ENCODE results near the gene EVX1. TPM values are rescaled to one million over a fixed set of nuclear protein-coding genes. Genes with fewer than 3 reads are reported as not detected.

EVX1 gene
- polyA plus RNA-seq (2013): not detected

DNA sequence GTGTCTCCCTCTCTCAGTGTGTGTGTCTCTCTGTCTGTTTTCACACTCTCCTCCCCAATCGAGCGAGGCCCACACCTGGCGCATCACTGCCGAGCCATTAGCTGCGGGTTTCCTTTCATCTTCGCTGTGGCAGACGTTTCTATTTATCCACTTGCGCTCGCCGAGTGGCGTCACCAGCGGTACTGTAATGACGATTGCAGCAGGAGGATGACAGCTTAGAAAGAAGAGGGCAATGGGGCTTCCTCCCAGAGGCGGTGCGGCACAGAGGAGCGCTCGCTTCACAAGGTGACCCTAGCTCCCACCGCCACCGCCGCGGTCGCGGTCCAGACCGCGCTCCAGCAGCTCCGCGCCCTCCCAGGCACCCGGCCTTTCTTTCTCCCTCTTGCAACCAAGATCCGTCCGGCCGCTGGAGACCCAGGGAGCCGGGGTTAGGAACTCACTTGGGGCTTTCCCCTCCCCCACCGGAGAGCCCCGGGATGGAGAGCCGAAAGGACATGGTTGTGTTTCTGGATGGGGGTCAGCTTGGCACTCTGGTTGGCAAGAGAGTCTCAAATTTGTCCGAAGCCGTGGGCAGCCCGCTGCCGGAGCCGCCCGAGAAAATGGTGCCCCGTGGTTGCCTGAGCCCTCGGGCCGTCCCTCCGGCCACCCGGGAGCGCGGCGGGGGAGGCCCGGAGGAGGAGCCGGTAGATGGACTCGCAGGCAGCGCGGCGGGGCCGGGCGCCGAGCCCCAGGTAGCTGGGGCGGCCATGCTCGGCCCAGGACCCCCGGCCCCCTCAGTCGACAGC lies at the start of gene EVX1:
Gene EVX1 (plus strand): TSS at position 248 of the 785 bp plus-strand sequence. CDS start 229 bp downstream, at position 477.
- no peak within 1 kb of the TSS for H3K27ac ChIP-seq (ENCODE audit: insufficient read depth in 1 of 2, low read depth in 1 of 2, low read length in 2 of 2, poor library complexity in 1 of 2, severe bottlenecking in 2 of 2)
- H3K27me3 ChIP-seq (replicated peaks in 2 of 5; ENCODE audit: control insufficient read depth in 4 of 5, insufficient read depth in 5 of 5, low read length in 4 of 5): peaks cover 13 to 100% (median 68%) of the 10 kb centered on the region in 5 experiments
- peaks cover 0 to 34% (median 24%) of the 10 kb centered on the region in 4 experiments for H3K4me1 ChIP-seq (ENCODE audit: control extremely low read depth in 1 of 4, control insufficient read depth in 4 of 4, insufficient read depth in 4 of 4, low read length in 3 of 4)
- ChIA-PET CTCF (interaction anchor here (0.7 to 1.7 kb wide), 4 partner anchors 10 to 32 kb away, joined by 3 to 5 read pairs (median 3); no protein-coding TSS in a partner anchor), POLR2A (no interaction called here)
- 4% methylated on average over 49 of the region's 62 CpGs for WGBS (ENCODE audit: insufficient coverage)
- H3K9me3 ChIP-seq (ENCODE audit: control extremely low read depth in 1 of 5, control insufficient read depth in 4 of 5, insufficient read depth in 2 of 5, low read depth in 1 of 5, low read length in 4 of 5): no peaks in the 10 kb centered on the region
- peak within 1 kb of the TSS in 1 of 7 experiments; percentile 6 for H3K4me3 ChIP-seq (ENCODE audit: control insufficient read depth in 1 of 7, extremely low read depth in 1 of 7, insufficient read depth in 4 of 7, low read depth in 2 of 7, low read length in 6 of 7)
- no peaks in the 10 kb centered on the region for H3K36me3 ChIP-seq (ENCODE audit: control insufficient read depth in 4 of 4, insufficient read depth in 4 of 4, low read length in 3 of 4)
- peak in 2 of 3 donors; percentile 46 to 50 for DNase-seq

DNA sequence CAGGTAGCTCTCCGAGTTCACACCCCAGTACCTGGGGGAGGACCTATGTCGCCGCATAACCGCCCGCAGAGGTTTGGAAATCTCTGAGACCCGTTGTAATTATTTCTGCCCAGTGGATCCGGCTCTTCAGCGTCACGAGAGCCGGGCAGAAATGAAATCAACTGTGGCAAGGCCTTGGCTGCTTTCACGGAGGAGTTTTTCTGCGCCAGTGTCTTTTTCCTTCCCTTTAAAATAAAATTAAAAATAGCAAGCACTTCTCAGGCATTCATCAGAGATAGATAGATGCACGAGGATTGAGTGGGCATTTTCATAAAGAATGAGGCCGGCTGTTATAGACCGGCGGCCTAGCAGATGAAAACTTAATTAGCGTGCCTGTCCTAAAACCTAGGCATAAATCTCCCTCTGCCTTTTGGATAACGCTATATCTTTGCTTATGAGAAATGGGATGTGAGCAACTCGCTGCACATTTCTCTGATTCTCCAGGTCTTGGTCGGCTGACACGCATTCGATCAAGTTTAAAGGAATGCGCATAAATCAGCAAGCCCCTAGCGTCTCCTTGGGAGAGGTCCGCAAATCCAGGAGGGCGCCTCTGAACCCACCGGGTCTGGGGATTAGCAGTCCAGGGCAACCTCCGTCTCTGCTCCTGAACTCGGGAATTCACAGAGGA lies 49.1 kb upstream of the EVX1 start:
- peaks cover 40 to 100% (median 78%) of the 10 kb centered on the region in 5 experiments for H3K27me3 ChIP-seq (replicated peaks in 2 of 5; ENCODE audit: control insufficient read depth in 4 of 5, insufficient read depth in 5 of 5, low read length in 4 of 5)
- DNase-seq: no peak
- H3K4me3 ChIP-seq (ENCODE audit: control insufficient read depth in 1 of 7, extremely low read depth in 1 of 7, insufficient read depth in 4 of 7, low read depth in 2 of 7, low read length in 6 of 7): peak overlapping the region in 1 of 7 experiments; percentile 56
- ChIA-PET CTCF (interaction anchor here (1.9 kb wide), 1 partner anchor 16 kb away, joined by 6 read pairs; no protein-coding TSS in a partner anchor), POLR2A (no interaction called here)
- peaks cover 0 to 31% (median 28%) of the 10 kb centered on the region in 4 experiments for H3K4me1 ChIP-seq (ENCODE audit: control extremely low read depth in 1 of 4, control insufficient read depth in 4 of 4, insufficient read depth in 4 of 4, low read length in 3 of 4)
- H3K36me3 ChIP-seq (ENCODE audit: control insufficient read depth in 4 of 4, insufficient read depth in 4 of 4, low read length in 3 of 4): no peaks in the 10 kb centered on the region
- H3K9me3 ChIP-seq (ENCODE audit: control extremely low read depth in 1 of 5, control insufficient read depth in 4 of 5, insufficient read depth in 2 of 5, low read depth in 1 of 5, low read length in 4 of 5): no peaks in the 10 kb centered on the region
- no peak overlapping the region for H3K27ac ChIP-seq (ENCODE audit: insufficient read depth in 1 of 2, low read depth in 1 of 2, low read length in 2 of 2, poor library complexity in 1 of 2, severe bottlenecking in 2 of 2)
- 11% methylated on average over 26 of the region's 29 CpGs for WGBS (ENCODE audit: insufficient coverage)

DNA sequence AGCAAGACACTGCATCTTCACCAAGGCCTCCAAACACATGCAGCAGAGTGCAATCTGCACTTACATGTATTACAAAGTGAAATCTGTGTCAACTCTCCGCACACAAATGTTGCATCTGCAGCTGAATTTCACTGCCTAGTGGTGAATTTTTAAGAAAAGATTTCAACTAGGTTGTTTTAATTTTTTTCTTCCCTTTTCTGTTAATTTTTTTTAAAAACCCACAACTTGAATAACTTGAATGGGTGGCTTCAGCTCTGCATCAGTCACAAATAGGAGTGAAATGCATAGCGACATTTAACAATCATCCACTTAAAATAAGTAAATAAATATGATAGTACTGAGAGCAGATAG lies 48.6 kb upstream of the EVX1 start:
- WGBS (ENCODE audit: insufficient coverage): 20% methylated on average over 1 of the region's 2 CpGs
- peaks cover 40 to 100% (median 80%) of the 10 kb centered on the region in 5 experiments for H3K27me3 ChIP-seq (replicated peaks in 2 of 5; ENCODE audit: control insufficient read depth in 4 of 5, insufficient read depth in 5 of 5, low read length in 4 of 5)
- CTCF ChIA-PET: interaction anchor here (1.2 to 1.9 kb wide), 3 partner anchors 9 to 591 kb away, joined by 3 to 6 read pairs (median 4); no protein-coding TSS in a partner anchor

DNA sequence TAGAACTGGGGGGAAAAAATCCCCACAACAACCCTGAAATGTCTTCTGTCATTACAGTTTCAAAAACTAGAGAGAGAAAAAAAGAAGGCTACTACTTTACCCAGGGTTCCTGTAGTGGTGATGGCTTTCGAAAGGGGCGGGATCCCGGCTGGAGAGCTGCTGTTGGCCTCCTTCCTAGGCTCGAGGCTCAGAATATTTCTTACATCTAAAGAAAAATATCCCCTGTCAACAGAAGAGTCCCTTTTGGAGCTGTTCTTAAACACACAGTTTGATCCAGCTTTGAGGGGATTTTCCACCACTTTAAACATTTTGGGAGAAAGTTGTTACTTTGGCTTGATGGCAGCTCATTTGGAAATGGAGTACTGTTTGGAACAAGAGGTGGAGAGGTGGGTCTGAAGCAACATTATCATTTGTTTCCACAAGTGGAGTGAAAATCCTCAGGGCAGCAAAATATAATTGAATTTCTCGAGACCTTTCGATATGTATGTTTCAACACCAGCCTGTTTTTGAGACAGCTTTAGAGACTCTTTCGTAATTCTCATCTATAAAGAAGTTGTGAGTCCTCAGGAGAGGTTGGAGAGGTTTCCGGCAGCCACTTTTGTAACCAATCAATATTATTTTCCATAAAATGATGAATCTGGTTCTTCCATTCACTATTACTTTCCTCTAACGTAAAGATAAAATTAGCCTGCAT lies 47.8 kb upstream of the EVX1 start:
- Histone ChIP-seq H3K4me3 (ENCODE audit: control insufficient read depth in 1 of 7, extremely low read depth in 1 of 7, insufficient read depth in 4 of 7, low read depth in 2 of 7, low read length in 6 of 7) (no peak overlapping the region), H3K27me3 (replicated peaks in 2 of 5; ENCODE audit: control insufficient read depth in 4 of 5, insufficient read depth in 5 of 5, low read length in 4 of 5) (peaks cover 40 to 99% (median 75%) of the 10 kb centered on the region in 5 experiments), H3K4me1 (ENCODE audit: control extremely low read depth in 1 of 4, control insufficient read depth in 4 of 4, insufficient read depth in 4 of 4, low read length in 3 of 4) (peaks cover 0 to 32% (median 23%) of the 10 kb centered on the region in 4 experiments), H3K27ac (ENCODE audit: insufficient read depth in 1 of 2, low read depth in 1 of 2, low read length in 2 of 2, poor library complexity in 1 of 2, severe bottlenecking in 2 of 2) (no peak overlapping the region), H3K36me3 (ENCODE audit: control insufficient read depth in 4 of 4, insufficient read depth in 4 of 4, low read length in 3 of 4) (no peaks in the 10 kb centered on the region), H3K9me3 (ENCODE audit: control extremely low read depth in 1 of 5, control insufficient read depth in 4 of 5, insufficient read depth in 2 of 5, low read depth in 1 of 5, low read length in 4 of 5) (no peaks in the 10 kb centered on the region)
- ChIA-PET POLR2A (no interaction called here), CTCF (interaction anchor here (0.7 to 2.5 kb wide), 15 partner anchors 8 to 826 kb away, joined by 3 to 38 read pairs (median 4); no protein-coding TSS in a partner anchor)
- WGBS (ENCODE audit: insufficient coverage): 48% methylated on average over 4 of the region's 9 CpGs
- DNase-seq: no peak

More for the DNA sequence above, 48.6 kb upstream of the EVX1 start:
- peaks cover 0 to 29% (median 25%) of the 10 kb centered on the region in 4 experiments for H3K4me1 ChIP-seq (ENCODE audit: control extremely low read depth in 1 of 4, control insufficient read depth in 4 of 4, insufficient read depth in 4 of 4, low read length in 3 of 4)
- no peak overlapping the region for H3K27ac ChIP-seq (ENCODE audit: insufficient read depth in 1 of 2, low read depth in 1 of 2, low read length in 2 of 2, poor library complexity in 1 of 2, severe bottlenecking in 2 of 2)
- no peaks in the 10 kb centered on the region for H3K36me3 ChIP-seq (ENCODE audit: control insufficient read depth in 4 of 4, insufficient read depth in 4 of 4, low read length in 3 of 4)
- POLR2A ChIA-PET: no interaction called here
- H3K4me3 ChIP-seq (ENCODE audit: control insufficient read depth in 1 of 7, extremely low read depth in 1 of 7, insufficient read depth in 4 of 7, low read depth in 2 of 7, low read length in 6 of 7): no peak overlapping the region
- DNase-seq: peak in 1 of 3 donors; percentile 46
- no peaks in the 10 kb centered on the region for H3K9me3 ChIP-seq (ENCODE audit: control extremely low read depth in 1 of 5, control insufficient read depth in 4 of 5, insufficient read depth in 2 of 5, low read depth in 1 of 5, low read length in 4 of 5)

DNA sequence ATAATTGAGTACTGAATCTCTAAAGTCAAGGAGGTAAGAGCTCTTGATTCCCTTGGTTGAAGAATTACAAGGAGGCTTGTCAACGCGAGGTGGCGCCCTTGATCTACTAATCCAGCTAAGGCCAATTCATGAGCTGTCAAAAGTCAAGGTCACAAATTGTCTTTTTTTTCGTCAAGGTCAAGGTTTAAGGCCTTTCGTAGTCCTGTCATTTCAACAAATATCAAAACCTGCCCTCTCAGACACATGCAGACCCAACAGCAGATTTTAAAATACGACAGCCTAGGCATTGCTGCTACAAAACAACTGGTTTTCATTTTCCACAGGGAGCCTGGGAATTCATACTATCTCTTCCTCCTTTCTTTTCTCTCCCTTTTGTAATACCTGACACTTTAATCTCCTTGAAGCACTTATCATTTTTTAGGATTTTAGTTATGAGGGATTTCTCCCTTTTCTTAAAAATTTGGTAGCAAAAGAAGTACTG lies 46.3 kb upstream of the EVX1 start:
- WGBS (ENCODE audit: insufficient coverage): 2% methylated on average over 6 of the region's 6 CpGs
- Histone ChIP-seq H3K27me3 (replicated peaks in 2 of 5; ENCODE audit: control insufficient read depth in 4 of 5, insufficient read depth in 5 of 5, low read length in 4 of 5) (peaks cover 42 to 99% (median 72%) of the 10 kb centered on the region in 5 experiments), H3K9me3 (ENCODE audit: control extremely low read depth in 1 of 5, control insufficient read depth in 4 of 5, insufficient read depth in 2 of 5, low read depth in 1 of 5, low read length in 4 of 5) (no peaks in the 10 kb centered on the region), H3K27ac (ENCODE audit: insufficient read depth in 1 of 2, low read depth in 1 of 2, low read length in 2 of 2, poor library complexity in 1 of 2, severe bottlenecking in 2 of 2) (no peak overlapping the region), H3K4me1 (ENCODE audit: control extremely low read depth in 1 of 4, control insufficient read depth in 4 of 4, insufficient read depth in 4 of 4, low read length in 3 of 4) (peaks cover 0 to 47% (median 36%) of the 10 kb centered on the region in 4 experiments), H3K4me3 (ENCODE audit: control insufficient read depth in 1 of 7, extremely low read depth in 1 of 7, insufficient read depth in 4 of 7, low read depth in 2 of 7, low read length in 6 of 7) (no peak overlapping the region), H3K36me3 (ENCODE audit: control insufficient read depth in 4 of 4, insufficient read depth in 4 of 4, low read length in 3 of 4) (no peaks in the 10 kb centered on the region)
- ChIA-PET CTCF (interaction anchor here (0.6 to 2.5 kb wide), 29 partner anchors 10 to 901 kb away, joined by 3 to 38 read pairs (median 4); no protein-coding TSS in a partner anchor), POLR2A (interaction anchor here (0.5 kb wide), 1 partner anchor 1004 kb away, joined by 3 read pairs; no protein-coding TSS in a partner anchor)
- peak; percentile 83 to 90 (median 89) for DNase-seq

DNA sequence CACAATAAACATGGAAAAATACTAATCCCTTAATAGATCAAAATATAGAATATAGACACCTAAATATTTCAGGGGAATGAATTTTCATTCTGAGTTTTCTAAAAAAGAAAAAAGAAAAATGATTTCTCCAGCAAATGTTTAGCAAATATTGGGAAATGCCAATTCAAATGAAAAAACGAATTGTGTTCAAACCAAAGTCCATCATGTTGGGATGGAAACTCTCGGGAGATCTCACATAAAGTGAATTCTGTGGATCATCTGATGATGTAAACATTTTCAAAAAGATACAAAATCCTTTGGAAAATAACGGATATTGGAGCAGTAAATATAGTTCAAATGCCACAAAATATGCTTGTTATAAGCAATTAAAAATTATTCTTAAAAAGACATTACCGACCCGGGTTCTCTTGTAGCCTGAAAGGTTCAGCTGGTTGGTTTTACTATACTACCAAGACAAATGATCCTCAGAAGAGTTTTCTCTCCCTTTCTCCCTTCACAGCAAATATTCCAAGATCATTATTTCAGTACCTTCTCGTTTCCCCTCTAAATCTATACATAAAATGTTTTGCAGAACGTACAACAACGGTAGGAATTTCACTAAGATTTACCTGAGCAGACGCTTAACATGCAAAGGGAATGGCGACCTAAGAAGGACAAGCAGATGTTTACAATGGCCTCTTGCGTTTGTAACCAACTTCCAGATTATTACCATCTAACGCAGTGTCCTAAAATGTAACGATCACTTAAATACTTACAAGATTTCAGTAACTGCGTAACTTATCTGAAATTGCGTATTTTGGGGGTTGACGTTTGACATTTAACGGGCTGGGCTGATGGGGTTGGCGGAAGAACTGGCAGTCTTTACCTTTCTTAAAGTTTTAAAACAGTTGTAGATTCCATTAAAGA lies 45.2 kb upstream of the EVX1 start:
- no peak overlapping the region for H3K27ac ChIP-seq (ENCODE audit: insufficient read depth in 1 of 2, low read depth in 1 of 2, low read length in 2 of 2, poor library complexity in 1 of 2, severe bottlenecking in 2 of 2)
- ChIA-PET POLR2A (no interaction called here), CTCF (interaction anchor here (0.6 to 2.1 kb wide), 2 partner anchors 11 to 822 kb away, joined by 3 to 10 read pairs; no protein-coding TSS in a partner anchor)
- peaks cover 42 to 99% (median 74%) of the 10 kb centered on the region in 5 experiments for H3K27me3 ChIP-seq (replicated peaks in 2 of 5; ENCODE audit: control insufficient read depth in 4 of 5, insufficient read depth in 5 of 5, low read length in 4 of 5)
- WGBS (ENCODE audit: insufficient coverage): 21% methylated on average over 16 of the region's 18 CpGs
- no peaks in the 10 kb centered on the region for H3K9me3 ChIP-seq (ENCODE audit: control extremely low read depth in 1 of 5, control insufficient read depth in 4 of 5, insufficient read depth in 2 of 5, low read depth in 1 of 5, low read length in 4 of 5)
- peaks cover 0 to 44% (median 37%) of the 10 kb centered on the region in 4 experiments for H3K4me1 ChIP-seq (ENCODE audit: control extremely low read depth in 1 of 4, control insufficient read depth in 4 of 4, insufficient read depth in 4 of 4, low read length in 3 of 4)
- DNase-seq: no peak
- H3K36me3 ChIP-seq (ENCODE audit: control insufficient read depth in 4 of 4, insufficient read depth in 4 of 4, low read length in 3 of 4): no peaks in the 10 kb centered on the region
- H3K4me3 ChIP-seq (ENCODE audit: control insufficient read depth in 1 of 7, extremely low read depth in 1 of 7, insufficient read depth in 4 of 7, low read depth in 2 of 7, low read length in 6 of 7): no peak overlapping the region
